Measurements from ENCODE around the gene SPAG16. TPM values are rescaled to one million over a fixed set of nuclear protein-coding genes. Genes with fewer than 3 reads are reported as not detected.

The SPAG16 gene
- polyA plus RNA-seq, 2 of the 4 experiments (the other 2 are of a cell fraction): 19.1 to 27.6 TPM

DNA sequence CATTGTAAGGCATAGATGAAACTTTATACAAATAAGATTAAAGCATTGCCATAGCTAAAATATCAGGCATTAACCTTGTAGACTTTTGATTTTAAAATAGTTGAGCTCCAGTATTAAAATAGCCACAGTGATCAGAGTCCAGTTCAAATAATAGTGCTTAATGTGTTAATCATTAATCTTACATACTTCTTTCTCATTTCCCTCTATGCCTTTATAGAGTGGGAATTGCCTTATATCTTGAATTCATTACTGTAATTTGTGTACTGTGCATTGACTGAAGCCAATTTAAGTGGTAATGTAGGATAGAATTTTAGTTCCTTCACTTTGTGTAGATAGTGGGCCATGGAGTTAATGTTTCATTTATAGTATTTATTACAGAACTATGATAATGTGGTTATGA is 577.4 kb downstream of the SPAG16 start:
- TF ChIP-seq NFE2L2 (conservative IDR thresholded peaks at IDR 0.05; ENCODE audit: low read length): no peak
- no peak for TF ChIP-seq CBX8 (IDR thresholded peaks at IDR 0.05)
- TF ChIP-seq, protein P1, sequence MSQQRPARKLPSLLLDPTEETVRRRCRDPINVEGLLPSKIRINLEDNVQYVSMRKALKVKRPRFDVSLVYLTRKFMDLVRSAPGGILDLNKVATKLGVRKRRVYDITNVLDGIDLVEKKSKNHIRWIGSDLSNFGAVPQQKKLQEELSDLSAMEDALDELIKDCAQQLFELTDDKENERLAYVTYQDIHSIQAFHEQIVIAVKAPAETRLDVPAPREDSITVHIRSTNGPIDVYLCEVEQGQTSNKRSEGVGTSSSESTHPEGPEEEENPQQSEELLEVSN (IDR thresholded peaks at IDR 0.05; ENCODE audit: borderline replicate concordance, low read depth): no peak
- TF ChIP-seq GATA3 (IDR thresholded peaks at IDR 0.05; ENCODE audit: borderline replicate concordance): no peak
- no peak for TF ChIP-seq POLR2A (IDR thresholded peaks at IDR 0.05; ENCODE audit: low read length)
- TF ChIP-seq PHF8 (IDR thresholded peaks at IDR 0.05; ENCODE audit: borderline replicate concordance, low read depth): no peak
- no peak for TF ChIP-seq MAFK (IDR thresholded peaks at IDR 0.05; ENCODE audit: partially characterized antibody)
- TF ChIP-seq SMC3 (IDR thresholded peaks at IDR 0.05): no peak
- no peak for TF ChIP-seq EP300 (IDR thresholded peaks at IDR 0.05)
- Histone ChIP-seq H3K9me3 (no peaks in the 10 kb centered on the region), H3K4me2 (no peak overlapping the region; the same call in 2 of the 3 replicates), H3K4me1 (peaks cover 4% of the 10 kb centered on the region; the same call in 1 of the 3 replicates), H3K27ac (no peak overlapping the region), H3K4me3 (no peak overlapping the region)
- no peak for FAIRE-seq
- ChIA-PET CTCF (no interaction called here), POLR2A (no interaction called here)
- ATAC-seq: no peak
- no peak for DNase-seq (ENCODE audit: low read depth in 1 of 2, low spot score in 1 of 2)

DNA sequence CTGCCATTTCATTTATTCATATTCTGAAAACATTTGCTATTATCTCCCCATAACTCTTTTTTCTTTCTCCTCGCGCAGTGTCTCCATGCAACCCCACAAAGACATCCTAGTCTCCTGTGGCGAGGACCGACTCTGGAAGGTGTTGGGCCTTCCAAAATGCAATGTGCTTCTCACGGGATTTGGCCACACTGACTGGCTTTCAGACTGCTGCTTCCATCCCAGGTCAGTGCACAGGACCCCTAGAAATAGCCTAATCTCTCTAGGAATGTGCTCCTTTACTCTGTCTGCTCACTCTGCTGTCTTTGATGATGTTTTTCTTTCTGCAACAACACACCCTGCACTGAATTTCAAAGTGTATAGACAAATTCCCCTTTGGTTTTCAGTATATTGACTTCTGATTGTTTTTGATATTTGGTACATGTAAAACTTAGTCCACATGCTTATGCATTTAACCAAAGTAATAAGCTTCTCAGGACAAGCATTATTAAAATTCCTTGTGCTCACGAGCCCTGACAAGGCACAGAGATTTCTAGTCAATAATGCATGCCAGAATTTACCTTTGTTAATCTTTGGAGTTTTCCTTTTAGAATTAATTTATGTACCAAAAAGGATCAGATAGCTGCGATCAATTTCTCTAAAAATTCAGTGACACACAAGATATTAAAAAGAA is 578.3 kb downstream of the SPAG16 start:
- no peak for DNase-seq (ENCODE audit: low read depth in 1 of 2, low spot score in 1 of 2)

DNA sequence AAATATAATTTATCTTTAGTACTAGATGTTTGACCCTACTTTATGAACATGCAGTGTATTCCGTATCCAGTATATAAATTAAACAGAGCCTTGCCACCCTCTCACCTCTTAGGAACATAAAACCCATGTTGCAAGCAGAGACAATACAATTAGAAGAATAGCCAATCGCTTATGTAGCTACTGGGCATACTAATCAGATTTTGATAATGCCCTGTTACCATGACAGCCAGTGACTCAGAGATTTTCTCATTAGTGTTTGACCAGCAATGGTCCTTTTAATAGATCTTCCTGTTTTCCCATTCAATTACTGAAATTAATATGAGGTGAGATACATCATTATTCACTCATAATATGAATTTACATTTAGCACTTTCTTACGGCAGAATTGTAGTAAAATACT is 579.3 kb downstream of the SPAG16 start:
- ChIA-PET POLR2A (no interaction called here), CTCF (no interaction called here)
- Histone ChIP-seq H3K4me2 (no peak overlapping the region), H3K4me3 (no peak overlapping the region), H3K4me1 (peaks cover 4% of the 10 kb centered on the region; the same call in 1 of the 3 replicates), H3K9me3 (no peaks in the 10 kb centered on the region), H3K27ac (no peak overlapping the region)
- WGBS (ENCODE audit: missing lambda C conversion rate): 66% methylated on average over 3 of the region's 3 CpGs
- no peak for FAIRE-seq
- DNase-seq (ENCODE audit: low read depth in 1 of 2, low spot score in 1 of 2): no peak
- no peak for ATAC-seq
- TF ChIP-seq, protein P2, sequence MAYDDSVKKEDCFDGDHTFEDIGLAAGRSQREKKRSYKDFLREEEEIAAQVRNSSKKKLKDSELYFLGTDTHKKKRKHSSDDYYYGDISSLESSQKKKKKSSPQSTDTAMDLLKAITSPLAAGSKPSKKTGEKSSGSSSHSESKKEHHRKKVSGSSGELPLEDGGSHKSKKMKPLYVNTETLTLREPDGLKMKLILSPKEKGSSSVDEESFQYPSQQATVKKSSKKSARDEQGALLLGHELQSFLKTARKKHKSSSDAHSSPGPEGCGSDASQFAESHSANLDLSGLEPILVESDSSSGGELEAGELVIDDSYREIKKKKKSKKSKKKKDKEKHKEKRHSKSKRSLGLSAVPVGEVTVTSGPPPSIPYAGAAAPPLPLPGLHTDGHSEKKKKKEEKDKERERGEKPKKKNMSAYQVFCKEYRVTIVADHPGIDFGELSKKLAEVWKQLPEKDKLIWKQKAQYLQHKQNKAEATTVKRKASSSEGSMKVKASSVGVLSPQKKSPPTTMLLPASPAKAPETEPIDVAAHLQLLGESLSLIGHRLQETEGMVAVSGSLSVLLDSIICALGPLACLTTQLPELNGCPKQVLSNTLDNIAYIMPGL (CRISPR knock-in tag; IDR thresholded peaks at IDR 0.05; ENCODE audit: borderline replicate concordance): no peak
- TF ChIP-seq FOSL2 (IDR thresholded peaks at IDR 0.05) (no peak), FOSL2 (CRISPR knock-in tag; IDR thresholded peaks at IDR 0.05) (no peak), CBX8 (IDR thresholded peaks at IDR 0.05) (no peak), SREBF2 (IDR thresholded peaks at IDR 0.05) (no peak)
- TF ChIP-seq, protein P3, sequence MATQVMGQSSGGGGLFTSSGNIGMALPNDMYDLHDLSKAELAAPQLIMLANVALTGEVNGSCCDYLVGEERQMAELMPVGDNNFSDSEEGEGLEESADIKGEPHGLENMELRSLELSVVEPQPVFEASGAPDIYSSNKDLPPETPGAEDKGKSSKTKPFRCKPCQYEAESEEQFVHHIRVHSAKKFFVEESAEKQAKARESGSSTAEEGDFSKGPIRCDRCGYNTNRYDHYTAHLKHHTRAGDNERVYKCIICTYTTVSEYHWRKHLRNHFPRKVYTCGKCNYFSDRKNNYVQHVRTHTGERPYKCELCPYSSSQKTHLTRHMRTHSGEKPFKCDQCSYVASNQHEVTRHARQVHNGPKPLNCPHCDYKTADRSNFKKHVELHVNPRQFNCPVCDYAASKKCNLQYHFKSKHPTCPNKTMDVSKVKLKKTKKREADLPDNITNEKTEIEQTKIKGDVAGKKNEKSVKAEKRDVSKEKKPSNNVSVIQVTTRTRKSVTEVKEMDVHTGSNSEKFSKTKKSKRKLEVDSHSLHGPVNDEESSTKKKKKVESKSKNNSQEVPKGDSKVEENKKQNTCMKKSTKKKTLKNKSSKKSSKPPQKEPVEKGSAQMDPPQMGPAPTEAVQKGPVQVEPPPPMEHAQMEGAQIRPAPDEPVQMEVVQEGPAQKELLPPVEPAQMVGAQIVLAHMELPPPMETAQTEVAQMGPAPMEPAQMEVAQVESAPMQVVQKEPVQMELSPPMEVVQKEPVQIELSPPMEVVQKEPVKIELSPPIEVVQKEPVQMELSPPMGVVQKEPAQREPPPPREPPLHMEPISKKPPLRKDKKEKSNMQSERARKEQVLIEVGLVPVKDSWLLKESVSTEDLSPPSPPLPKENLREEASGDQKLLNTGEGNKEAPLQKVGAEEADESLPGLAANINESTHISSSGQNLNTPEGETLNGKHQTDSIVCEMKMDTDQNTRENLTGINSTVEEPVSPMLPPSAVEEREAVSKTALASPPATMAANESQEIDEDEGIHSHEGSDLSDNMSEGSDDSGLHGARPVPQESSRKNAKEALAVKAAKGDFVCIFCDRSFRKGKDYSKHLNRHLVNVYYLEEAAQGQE (IDR thresholded peaks at IDR 0.05): no peak
- TF ChIP-seq, protein P1 (IDR thresholded peaks at IDR 0.05; ENCODE audit: borderline replicate concordance, low read depth): no peak

More for the DNA sequence above, 578.3 kb downstream of the SPAG16 start:
- no peak overlapping the region for H3K27ac ChIP-seq
- no peak for TF ChIP-seq FOSL2 (IDR thresholded peaks at IDR 0.05)
- TF ChIP-seq FOSL2 (CRISPR knock-in tag; IDR thresholded peaks at IDR 0.05): no peak
- TF ChIP-seq, protein P4, sequence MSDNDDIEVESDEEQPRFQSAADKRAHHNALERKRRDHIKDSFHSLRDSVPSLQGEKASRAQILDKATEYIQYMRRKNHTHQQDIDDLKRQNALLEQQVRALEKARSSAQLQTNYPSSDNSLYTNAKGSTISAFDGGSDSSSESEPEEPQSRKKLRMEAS (IDR thresholded peaks at IDR 0.05): no peak
- TF ChIP-seq TFCP2L1 (CRISPR knock-in tag; IDR thresholded peaks at IDR 0.05): no peak
- TF ChIP-seq MAFK (IDR thresholded peaks at IDR 0.05; ENCODE audit: partially characterized antibody): no peak
- TF ChIP-seq POLR2A (IDR thresholded peaks at IDR 0.05; ENCODE audit: low read length): no peak
- TF ChIP-seq, protein P5, sequence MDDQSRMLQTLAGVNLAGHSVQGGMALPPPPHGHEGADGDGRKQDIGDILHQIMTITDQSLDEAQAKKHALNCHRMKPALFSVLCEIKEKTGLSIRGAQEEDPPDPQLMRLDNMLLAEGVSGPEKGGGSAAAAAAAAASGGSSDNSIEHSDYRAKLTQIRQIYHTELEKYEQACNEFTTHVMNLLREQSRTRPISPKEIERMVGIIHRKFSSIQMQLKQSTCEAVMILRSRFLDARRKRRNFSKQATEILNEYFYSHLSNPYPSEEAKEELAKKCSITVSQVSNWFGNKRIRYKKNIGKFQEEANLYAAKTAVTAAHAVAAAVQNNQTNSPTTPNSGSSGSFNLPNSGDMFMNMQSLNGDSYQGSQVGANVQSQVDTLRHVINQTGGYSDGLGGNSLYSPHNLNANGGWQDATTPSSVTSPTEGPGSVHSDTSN (IDR thresholded peaks at IDR 0.05): no peak
- no peak for TF ChIP-seq HOXB5 (CRISPR knock-in tag; IDR thresholded peaks at IDR 0.05)
- no peak for TF ChIP-seq CEBPB (IDR thresholded peaks at IDR 0.05)
- no peak for TF ChIP-seq RFX5 (IDR thresholded peaks at IDR 0.05)
- TF ChIP-seq SMC3 (IDR thresholded peaks at IDR 0.05): no peak
- TF ChIP-seq, protein P6, sequence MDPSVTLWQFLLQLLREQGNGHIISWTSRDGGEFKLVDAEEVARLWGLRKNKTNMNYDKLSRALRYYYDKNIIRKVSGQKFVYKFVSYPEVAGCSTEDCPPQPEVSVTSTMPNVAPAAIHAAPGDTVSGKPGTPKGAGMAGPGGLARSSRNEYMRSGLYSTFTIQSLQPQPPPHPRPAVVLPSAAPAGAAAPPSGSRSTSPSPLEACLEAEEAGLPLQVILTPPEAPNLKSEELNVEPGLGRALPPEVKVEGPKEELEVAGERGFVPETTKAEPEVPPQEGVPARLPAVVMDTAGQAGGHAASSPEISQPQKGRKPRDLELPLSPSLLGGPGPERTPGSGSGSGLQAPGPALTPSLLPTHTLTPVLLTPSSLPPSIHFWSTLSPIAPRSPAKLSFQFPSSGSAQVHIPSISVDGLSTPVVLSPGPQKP (IDR thresholded peaks at IDR 0.05; ENCODE audit: low read depth, low read length): no peak
- TF ChIP-seq EP300 (IDR thresholded peaks at IDR 0.05): no peak
- TF ChIP-seq, protein P1 (IDR thresholded peaks at IDR 0.05; ENCODE audit: borderline replicate concordance, low read depth): no peak
- TF ChIP-seq KDM1A (IDR thresholded peaks at IDR 0.05; ENCODE audit: low read depth): no peak
- no peak for TF ChIP-seq GATA3 (IDR thresholded peaks at IDR 0.05; ENCODE audit: borderline replicate concordance)
- TF ChIP-seq MAZ (IDR thresholded peaks at IDR 0.05; ENCODE audit: borderline replicate concordance, low read depth, low read length): no peak
- TF ChIP-seq ESRRA (IDR thresholded peaks at IDR 0.05; ENCODE audit: borderline replicate concordance, low read length): no peak
- no peak for TF ChIP-seq ZC3H11A (IDR thresholded peaks at IDR 0.05)
- TF ChIP-seq FOXS1 (CRISPR knock-in tag; IDR thresholded peaks at IDR 0.05): no peak
- ATAC-seq (no peak), FAIRE-seq (no peak)
- no peak overlapping the region for H3K4me3 ChIP-seq
- H3K4me1 ChIP-seq: peaks cover 4% of the 10 kb centered on the region; the same call in 1 of the 3 replicates
- no peaks in the 10 kb centered on the region for H3K9me3 ChIP-seq
- CTCF ChIA-PET: no interaction called here
- POLR2A ChIA-PET: no interaction called here
- H3K4me2 ChIP-seq: no peak overlapping the region
- 60% methylated on average over 7 of the region's 7 CpGs for WGBS (ENCODE audit: missing lambda C conversion rate)

Measured in A549 (cell line).